ENCODE data around the gene PRR19.

The PRR19 gene

DNA sequence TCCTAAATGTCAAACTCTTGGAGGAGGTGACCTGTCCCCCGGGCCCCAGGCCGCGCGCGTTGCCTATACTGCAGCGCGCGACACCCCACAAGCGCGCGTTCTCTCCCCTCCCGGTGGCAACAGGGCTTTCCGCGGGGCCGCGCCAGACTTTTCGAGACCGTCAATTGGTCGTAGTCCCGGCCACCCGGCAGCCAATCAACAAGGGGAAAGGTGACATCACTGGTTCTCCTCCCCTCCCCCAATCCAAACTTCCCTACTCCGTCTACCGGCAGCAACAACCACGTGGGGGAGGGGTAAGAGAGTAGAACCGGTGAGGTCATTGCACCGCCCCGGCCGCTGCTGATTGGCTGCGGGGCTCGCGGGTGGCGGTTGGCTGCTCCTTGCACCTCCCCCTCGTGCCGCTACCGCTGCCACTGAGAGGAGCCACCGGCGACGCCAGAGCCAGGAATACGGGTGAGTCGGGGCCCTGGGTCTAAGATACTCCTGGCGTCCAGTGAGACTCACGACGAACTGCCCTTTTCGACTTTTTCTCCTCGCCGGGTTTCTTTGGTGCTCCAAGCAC lies 33.7 kb upstream of the PRR19 start:
- no peaks in the 10 kb centered on the region for H3K27me3 Mint-ChIP-seq
- no peak overlapping the region for H3K27ac Mint-ChIP-seq
- H3K9me3 Mint-ChIP-seq (ENCODE audit: low read depth), result no peaks in the 10 kb centered on the region
- no peaks in the 10 kb centered on the region for H3K36me3 Mint-ChIP-seq
- H3K4me3 Mint-ChIP-seq, result no peak overlapping the region
- H3K4me1 Mint-ChIP-seq (ENCODE audit: low read depth), result peaks cover 23% of the 10 kb centered on the region

DNA sequence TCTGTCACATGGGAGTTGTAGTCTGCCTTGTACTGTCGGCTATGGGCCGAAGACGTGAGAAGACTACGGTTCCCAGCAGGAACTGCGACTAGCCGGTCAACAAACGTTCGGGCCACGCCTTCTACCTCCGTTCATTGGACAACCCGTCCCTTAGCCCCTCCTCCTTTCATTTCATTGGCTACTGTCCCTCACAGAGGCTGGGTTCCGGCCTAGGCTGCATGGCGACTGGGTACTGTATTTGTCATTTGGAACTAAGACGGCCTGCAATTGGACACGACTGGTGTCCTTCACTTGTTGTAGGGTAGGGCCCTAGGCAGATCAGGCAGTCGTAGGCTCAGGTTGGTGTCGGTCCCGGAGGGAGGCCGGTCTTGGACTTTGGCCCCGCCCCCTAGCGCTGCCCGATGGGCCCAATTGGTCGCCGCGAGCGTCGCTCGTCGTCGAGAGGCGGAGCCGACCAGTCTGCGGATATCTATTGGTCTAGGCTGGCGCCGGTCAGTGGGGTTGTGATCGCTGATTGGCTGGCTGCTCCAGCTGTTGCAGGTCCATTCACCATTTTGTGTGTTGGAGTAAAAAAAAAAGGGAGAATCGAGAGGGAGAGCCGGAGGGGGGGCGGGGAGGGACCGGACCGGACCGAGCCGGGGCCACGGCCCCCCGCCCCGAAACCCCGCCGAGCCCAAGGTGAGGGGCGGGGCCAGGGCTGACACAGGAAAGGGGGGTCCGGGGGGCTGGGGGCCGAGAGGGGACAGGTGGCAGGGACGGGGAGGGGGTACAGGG lies 33.0 kb upstream of the PRR19 start, which contains the start of gene CIC:
CIC (plus strand) TSS at position 549 of the 774 bp plus-strand sequence. CDS start 2,532 bp downstream, outside the sequence.
- Mint-ChIP-seq H3K27me3 (no peaks in the 10 kb centered on the region), H3K27ac (peak within 1 kb of the TSS; percentile 98), H3K9me3 (ENCODE audit: low read depth) (no peaks in the 10 kb centered on the region), H3K4me1 (ENCODE audit: low read depth) (peaks cover 23% of the 10 kb centered on the region), H3K4me3 (peak within 1 kb of the TSS; percentile 90), H3K36me3 (no peaks in the 10 kb centered on the region)

DNA sequence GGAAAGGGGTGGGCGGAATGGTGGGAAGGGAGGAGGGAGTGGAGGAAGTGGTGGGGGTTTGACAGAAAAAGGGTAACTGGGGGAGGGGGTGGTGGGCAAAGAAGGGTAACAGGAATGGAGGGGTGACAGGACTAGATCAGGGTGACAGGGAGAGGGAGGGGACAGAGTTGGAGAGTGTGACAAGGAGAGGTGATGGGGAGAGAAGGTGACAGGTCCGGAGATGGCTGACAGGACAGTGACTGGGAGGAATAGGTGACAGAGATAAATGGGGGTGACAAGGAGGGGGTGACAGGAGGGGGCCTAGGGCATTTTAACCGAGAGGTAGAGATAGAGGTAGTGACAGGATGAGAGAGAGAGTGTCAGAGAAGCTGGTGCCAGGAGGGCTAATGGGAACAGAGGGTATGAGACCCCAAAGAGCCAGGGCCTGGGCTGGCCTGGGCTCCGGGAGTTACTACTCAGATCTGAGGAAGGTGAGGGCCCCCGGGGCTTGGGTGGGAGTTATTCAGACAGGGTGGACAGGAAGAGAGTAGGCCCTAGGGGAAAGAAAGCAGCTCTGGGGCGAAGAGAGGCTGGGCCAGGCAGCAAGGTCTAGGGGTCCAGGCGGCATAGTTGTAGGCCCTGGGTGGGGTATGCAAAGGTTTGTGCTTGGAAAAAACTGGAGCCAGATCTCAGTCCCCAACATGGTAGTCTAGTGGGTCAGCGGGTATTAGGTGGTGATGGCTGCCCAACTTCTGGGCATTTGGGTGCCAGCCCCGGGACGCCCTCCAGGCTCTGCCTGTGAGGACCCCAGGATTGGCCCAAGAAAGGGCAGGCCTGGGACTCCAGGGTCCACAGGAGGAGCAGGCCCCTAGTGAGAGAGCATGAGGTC lies 32.2 kb upstream of the PRR19 start:
- Mint-ChIP-seq H3K4me1 (ENCODE audit: low read depth) (peaks cover 26% of the 10 kb centered on the region), H3K27ac (peak overlapping the region; percentile 98), H3K9me3 (ENCODE audit: low read depth) (no peaks in the 10 kb centered on the region), H3K27me3 (no peaks in the 10 kb centered on the region), H3K36me3 (peaks cover 2% of the 10 kb centered on the region), H3K4me3 (peak overlapping the region; percentile 90)

DNA sequence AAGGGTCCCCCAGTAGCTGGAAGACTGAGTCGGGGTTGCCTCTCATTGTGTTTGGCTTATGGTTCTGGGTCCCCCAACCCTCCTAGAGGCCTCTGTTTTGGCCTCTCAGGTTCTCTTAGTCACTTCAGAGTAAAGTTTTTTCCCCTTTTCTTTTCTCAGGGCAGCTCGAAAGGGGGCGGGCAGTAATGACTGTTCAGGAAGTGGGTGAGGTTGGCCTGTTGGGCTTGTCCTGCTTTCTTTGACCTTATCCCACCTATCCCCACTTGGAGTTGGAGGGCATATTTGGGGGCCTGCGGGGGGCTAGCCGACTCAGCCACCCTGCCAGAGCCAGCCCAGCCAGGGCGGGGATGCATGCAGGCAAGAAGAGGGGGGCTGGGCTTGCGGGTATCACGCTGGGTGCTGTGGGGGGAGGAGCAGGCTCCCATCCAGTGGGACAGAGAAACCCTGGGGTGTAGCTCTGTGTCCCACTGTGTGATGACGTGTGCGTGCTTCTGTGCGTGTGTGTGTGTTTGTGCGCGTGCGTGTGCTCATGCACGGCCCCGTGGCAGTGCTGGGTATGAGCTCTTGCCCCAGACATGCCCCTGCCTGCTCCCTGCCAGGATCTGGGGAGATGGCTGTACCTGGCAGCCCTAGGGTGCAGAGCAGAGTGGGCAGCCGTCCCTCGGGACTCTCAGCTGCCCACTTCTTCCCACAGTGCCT lies 31.4 kb upstream of the PRR19 start:
- peak overlapping the region; percentile 90 for H3K4me3 Mint-ChIP-seq
- H3K27me3 Mint-ChIP-seq, result no peaks in the 10 kb centered on the region
- peaks cover 4% of the 10 kb centered on the region for H3K36me3 Mint-ChIP-seq
- H3K4me1 Mint-ChIP-seq (ENCODE audit: low read depth), result peaks cover 32% of the 10 kb centered on the region
- no peaks in the 10 kb centered on the region for H3K9me3 Mint-ChIP-seq (ENCODE audit: low read depth)
- H3K27ac Mint-ChIP-seq, result peak overlapping the region; percentile 98

DNA sequence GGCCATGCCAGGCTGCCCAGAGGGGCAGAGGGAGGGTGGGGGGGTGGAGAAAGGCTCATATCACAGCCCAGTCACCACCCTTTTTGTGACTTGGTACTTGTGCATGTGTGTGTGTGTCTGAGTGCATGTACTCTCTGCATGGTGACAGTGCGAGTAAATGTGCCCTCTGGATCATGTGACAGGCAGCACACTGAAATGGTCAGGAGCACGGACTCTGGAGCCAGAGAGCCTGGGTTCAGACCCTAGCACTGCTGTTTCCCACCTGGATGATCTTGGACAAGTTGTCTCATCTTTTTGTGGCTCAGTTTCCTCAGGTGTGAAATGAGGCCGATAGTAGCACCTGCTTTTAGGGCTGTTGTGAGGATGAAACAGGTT lies 30.9 kb upstream of the PRR19 start:
- peaks cover 35% of the 10 kb centered on the region for H3K4me1 Mint-ChIP-seq (ENCODE audit: low read depth)
- no peaks in the 10 kb centered on the region for H3K9me3 Mint-ChIP-seq (ENCODE audit: low read depth)
- peak overlapping the region; percentile 90 for H3K4me3 Mint-ChIP-seq
- peak overlapping the region; percentile 89 for H3K27ac Mint-ChIP-seq
- H3K36me3 Mint-ChIP-seq, result peaks cover 4% of the 10 kb centered on the region
- H3K27me3 Mint-ChIP-seq, result no peaks in the 10 kb centered on the region

DNA sequence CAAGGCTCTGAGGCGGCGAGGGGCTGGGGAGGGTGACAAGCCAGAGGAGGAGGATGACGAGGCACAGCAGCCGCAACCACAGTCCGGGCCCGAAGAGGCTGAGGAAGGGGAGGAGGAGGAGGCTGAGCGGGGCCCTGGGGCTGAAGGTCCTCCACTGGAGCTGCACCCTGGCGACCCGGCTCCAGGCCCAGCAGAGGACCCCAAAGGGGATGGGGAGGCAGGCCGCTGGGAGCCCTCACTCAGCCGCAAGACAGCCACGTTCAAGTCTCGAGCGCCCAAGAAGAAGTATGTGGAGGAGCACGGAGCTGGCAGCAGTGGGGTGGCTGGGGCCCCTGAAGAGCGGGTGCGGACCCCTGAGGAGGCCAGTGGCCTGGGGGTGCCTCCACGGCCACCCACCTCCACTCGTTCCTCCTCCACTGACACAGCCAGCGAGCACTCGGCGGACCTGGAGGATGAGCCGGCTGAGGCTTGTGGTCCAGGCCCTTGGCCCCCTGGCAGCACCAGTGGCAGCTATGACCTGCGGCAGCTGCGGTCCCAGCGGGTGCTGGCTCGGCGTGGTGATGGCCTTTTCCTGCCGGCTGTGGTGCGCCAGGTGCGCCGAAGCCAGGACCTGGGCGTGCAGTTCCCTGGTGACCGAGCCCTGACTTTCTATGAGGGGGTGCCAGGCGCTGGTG lies 29.9 kb upstream of the PRR19 start:
- peaks cover 4% of the 10 kb centered on the region for H3K36me3 Mint-ChIP-seq
- no peaks in the 10 kb centered on the region for H3K27me3 Mint-ChIP-seq
- no peaks in the 10 kb centered on the region for H3K9me3 Mint-ChIP-seq (ENCODE audit: low read depth)
- H3K27ac Mint-ChIP-seq, result no peak overlapping the region
- no peak overlapping the region for H3K4me3 Mint-ChIP-seq
- H3K4me1 Mint-ChIP-seq (ENCODE audit: low read depth), result peaks cover 44% of the 10 kb centered on the region

DNA sequence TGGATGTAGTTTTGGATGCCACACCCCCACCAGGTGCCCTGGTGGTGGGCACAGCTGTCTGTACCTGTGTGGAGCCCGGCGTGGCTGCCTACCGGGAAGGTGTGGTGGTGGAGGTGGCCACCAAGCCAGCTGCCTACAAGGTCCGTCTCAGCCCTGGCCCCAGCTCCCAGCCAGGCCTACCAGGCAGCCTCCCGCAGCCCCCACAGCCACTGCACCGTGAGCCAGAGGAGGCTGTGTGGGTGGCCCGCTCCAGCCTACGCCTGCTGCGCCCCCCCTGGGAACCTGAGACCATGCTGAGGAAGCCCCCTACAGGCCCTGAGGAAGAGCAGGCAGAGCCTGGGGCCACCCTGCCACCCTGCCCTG lies 29.4 kb upstream of the PRR19 start:
- Mint-ChIP-seq H3K27ac (no peak overlapping the region), H3K4me3 (no peak overlapping the region), H3K9me3 (ENCODE audit: low read depth) (no peaks in the 10 kb centered on the region), H3K27me3 (no peaks in the 10 kb centered on the region), H3K36me3 (peaks cover 4% of the 10 kb centered on the region), H3K4me1 (ENCODE audit: low read depth) (peaks cover 47% of the 10 kb centered on the region)

DNA sequence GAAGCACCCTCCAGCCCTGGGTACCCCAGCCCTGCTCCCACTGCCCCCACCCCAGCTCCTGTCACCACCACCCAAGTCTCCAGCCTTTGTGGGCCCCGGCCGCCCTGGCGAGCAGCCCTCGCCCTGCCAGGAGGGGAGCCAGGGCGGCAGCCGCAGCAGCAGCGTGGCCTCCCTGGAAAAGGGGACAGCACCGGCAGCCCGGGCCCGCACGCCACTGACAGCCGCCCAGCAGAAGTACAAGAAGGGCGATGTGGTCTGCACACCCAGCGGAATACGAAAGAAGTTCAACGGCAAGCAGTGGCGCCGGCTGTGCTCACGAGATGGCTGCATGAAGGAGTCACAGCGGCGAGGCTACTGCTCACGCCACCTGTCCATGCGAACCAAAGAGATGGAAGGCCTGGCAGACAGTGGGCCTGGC lies 28.9 kb upstream of the PRR19 start:
- no peaks in the 10 kb centered on the region for H3K27me3 Mint-ChIP-seq
- H3K27ac Mint-ChIP-seq, result no peak overlapping the region
- peaks cover 4% of the 10 kb centered on the region for H3K36me3 Mint-ChIP-seq
- peaks cover 47% of the 10 kb centered on the region for H3K4me1 Mint-ChIP-seq (ENCODE audit: low read depth)
- no peak overlapping the region for H3K4me3 Mint-ChIP-seq
- no peaks in the 10 kb centered on the region for H3K9me3 Mint-ChIP-seq (ENCODE audit: low read depth)

DNA sequence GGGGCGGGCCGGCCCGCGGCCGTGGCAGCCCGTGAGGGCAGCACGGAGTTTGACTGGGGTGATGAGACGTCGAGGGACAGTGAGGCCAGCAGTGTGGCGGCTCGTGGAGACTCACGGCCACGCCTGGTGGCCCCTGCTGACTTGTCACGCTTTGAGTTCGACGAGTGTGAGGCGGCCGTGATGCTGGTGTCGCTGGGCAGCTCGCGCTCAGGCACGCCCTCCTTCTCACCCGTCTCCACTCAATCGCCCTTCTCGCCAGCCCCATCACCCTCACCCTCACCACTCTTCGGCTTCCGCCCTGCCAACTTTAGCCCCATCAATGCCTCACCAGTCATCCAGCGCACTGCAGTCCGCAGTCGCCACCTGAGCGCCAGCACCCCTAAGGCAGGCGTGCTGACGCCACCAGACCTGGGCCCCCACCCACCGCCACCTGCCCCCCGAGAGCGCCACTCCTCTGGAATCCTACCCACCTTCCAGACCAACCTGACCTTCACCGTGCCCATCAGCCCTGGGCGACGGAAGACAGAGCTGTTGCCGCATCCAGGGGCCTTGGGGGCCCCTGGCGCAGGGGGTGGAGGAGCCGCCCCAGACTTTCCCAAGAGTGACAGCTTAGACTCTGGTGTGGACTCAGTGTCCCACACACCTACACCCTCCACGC lies 28.4 kb upstream of the PRR19 start:
- Mint-ChIP-seq H3K4me3 (no peak overlapping the region), H3K27me3 (no peaks in the 10 kb centered on the region), H3K4me1 (ENCODE audit: low read depth) (peaks cover 51% of the 10 kb centered on the region), H3K9me3 (ENCODE audit: low read depth) (no peaks in the 10 kb centered on the region), H3K36me3 (peaks cover 4% of the 10 kb centered on the region), H3K27ac (no peak overlapping the region)

DNA sequence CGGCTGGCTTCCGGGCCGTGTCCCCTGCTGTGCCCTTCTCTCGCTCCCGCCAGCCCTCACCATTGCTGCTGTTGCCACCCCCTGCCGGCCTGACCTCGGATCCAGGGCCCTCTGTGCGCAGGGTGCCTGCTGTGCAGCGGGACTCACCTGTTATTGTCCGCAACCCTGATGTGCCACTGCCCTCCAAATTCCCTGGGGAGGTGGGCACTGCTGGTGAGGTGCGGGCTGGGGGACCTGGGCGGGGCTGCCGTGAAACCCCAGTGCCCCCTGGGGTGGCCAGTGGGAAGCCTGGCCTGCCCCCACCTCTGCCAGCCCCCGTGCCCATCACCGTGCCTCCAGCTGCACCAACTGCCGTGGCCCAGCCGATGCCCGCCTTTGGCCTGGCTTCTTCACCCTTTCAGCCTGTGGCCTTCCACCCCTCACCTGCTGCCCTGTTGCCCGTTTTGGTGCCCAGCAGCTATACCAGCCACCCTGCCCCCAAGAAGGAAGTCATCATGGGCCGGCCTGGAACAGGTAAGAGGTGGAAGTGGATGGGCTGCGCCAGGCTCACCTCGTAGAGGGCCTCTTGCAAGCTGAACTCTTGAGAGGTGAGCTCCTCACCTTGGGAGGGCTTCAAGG lies 27.8 kb upstream of the PRR19 start:
- Mint-ChIP-seq H3K27me3 (no peaks in the 10 kb centered on the region), H3K4me1 (ENCODE audit: low read depth) (peaks cover 57% of the 10 kb centered on the region), H3K36me3 (peaks cover 4% of the 10 kb centered on the region), H3K4me3 (no peak overlapping the region), H3K27ac (no peak overlapping the region), H3K9me3 (ENCODE audit: low read depth) (no peaks in the 10 kb centered on the region)

DNA sequence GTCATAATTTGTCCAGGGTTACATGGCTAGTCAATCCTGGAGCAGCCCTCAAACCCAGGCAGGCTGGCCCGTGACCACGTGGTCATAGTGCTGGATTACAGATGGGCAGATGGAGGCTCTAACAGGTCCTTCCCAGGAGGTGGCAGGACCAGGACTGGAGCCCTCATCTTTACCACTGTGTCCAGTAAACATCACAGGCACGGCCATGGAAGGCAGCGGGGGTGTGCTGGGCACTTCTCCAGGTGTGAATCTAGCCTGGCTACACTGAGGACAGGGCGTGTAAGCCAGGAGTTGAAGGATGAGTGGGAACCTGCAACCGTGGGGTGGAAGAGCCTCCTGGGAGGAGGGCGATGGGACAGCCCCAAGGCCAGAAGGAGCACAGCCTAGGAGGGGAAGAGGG lies 26.8 kb upstream of the PRR19 start:
- H3K36me3 Mint-ChIP-seq, result peaks cover 4% of the 10 kb centered on the region

DNA sequence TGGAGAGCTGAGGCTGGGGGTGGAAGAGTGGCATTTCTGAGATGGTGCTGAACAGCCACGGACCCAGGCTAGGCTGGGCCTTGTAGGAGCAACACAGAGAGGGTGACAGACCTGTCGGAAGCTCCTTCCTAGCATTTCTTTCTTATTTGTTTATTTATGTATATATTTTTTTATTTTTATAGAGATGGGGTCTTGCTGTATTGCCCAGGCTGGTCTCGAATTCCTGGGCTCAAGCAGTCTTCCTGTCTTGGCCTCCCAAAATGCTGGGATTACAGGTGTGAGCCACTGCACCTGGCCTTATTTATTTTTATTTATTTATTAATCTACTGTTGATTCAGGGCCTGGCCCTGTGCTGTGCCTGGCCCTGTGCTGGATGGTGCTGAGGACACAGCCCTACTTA lies 26.4 kb upstream of the PRR19 start:
- Mint-ChIP-seq H3K27ac (peak overlapping the region; percentile 7), H3K9me3 (ENCODE audit: low read depth) (no peaks in the 10 kb centered on the region), H3K27me3 (no peaks in the 10 kb centered on the region), H3K4me1 (ENCODE audit: low read depth) (peaks cover 55% of the 10 kb centered on the region), H3K4me3 (no peak overlapping the region), H3K36me3 (peaks cover 4% of the 10 kb centered on the region)

More for the DNA sequence above, 26.8 kb upstream of the PRR19 start:
- no peak overlapping the region for H3K4me3 Mint-ChIP-seq
- H3K27ac Mint-ChIP-seq, result peak overlapping the region; percentile 41
- H3K9me3 Mint-ChIP-seq (ENCODE audit: low read depth), result no peaks in the 10 kb centered on the region
- peaks cover 57% of the 10 kb centered on the region for H3K4me1 Mint-ChIP-seq (ENCODE audit: low read depth)
- no peaks in the 10 kb centered on the region for H3K27me3 Mint-ChIP-seq

DNA sequence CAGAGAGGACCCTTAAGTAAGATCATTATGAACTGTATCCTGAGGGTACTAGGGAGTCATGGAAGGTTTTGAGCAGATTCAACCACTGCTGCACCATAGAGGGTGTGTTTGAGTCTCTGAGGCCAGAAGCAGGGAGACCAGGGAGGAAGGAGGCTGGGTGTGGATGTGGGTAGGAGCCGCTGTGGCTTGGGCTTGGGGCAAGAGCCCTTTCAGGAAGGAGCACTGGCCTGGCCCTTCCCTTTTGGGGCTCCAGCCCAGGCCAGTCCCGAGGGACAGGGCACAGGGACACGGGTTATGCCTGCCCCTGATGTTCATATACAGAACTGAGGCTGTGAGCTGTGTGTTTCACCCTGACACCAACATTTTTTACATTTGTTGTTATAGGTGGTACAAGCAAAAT lies 25.6 kb upstream of the PRR19 start:
- Mint-ChIP-seq H3K36me3 (peaks cover 4% of the 10 kb centered on the region), H3K27ac (peak overlapping the region; percentile 7), H3K27me3 (no peaks in the 10 kb centered on the region), H3K4me1 (ENCODE audit: low read depth) (peaks cover 49% of the 10 kb centered on the region), H3K9me3 (ENCODE audit: low read depth) (no peaks in the 10 kb centered on the region), H3K4me3 (peak overlapping the region; percentile 5)

Measured in activated naive CD8-positive, alpha-beta T cell (primary cell).